NB4 (cell line): ENCODE results near the gene ACOT7.
"Not testable (repeated sequence)": the region's sequence is repeated elsewhere in the genome, so short reads cannot be mapped to it uniquely, and the experiment has no call there.

Source experiments
- TF ChIP-seq, protein P1 (sequence below): IDR thresholded peaks from one replicate; pipeline ENCODE4 v1.5.1; 2012; ENCODE audit warnings: low read depth, low read length
- TF ChIP-seq, protein P2 (sequence below): IDR thresholded peaks from 2 replicates; pipeline ENCODE4 v1.6.1; 2011; ENCODE audit warnings: low read depth, low read length

DNA sequence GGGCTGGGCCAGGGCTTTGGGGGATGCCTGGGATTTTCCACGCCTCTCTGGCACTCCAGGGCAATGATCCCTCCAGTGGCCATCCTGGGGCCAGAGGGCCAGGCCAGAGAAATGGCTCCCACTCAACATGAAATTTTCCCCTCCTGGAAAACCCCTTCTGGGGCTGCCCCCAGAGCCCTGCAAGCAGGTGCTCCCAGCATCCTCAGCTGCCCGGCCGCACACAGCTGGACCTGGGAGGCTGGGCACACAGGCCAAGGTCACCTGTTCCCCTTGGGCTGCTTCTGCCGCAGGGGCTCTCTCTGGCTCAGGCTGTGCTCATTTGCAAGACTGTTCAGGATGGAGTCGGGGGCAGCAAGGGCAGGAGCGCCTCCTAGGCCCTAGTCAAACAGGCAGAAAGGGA is 34.9 kb upstream of the ACOT7 start:
- TF ChIP-seq, protein P1, sequence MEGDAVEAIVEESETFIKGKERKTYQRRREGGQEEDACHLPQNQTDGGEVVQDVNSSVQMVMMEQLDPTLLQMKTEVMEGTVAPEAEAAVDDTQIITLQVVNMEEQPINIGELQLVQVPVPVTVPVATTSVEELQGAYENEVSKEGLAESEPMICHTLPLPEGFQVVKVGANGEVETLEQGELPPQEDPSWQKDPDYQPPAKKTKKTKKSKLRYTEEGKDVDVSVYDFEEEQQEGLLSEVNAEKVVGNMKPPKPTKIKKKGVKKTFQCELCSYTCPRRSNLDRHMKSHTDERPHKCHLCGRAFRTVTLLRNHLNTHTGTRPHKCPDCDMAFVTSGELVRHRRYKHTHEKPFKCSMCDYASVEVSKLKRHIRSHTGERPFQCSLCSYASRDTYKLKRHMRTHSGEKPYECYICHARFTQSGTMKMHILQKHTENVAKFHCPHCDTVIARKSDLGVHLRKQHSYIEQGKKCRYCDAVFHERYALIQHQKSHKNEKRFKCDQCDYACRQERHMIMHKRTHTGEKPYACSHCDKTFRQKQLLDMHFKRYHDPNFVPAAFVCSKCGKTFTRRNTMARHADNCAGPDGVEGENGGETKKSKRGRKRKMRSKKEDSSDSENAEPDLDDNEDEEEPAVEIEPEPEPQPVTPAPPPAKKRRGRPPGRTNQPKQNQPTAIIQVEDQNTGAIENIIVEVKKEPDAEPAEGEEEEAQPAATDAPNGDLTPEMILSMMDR, result not testable (repeated sequence)
- TF ChIP-seq, protein P2, sequence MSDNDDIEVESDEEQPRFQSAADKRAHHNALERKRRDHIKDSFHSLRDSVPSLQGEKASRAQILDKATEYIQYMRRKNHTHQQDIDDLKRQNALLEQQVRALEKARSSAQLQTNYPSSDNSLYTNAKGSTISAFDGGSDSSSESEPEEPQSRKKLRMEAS, result not testable (repeated sequence)
